ENCODE measurements around the gene TRAPPC12. TPM values are rescaled to one million over a fixed set of nuclear protein-coding genes. Genes with fewer than 3 reads are reported as not detected.
A peak's percentile ranks its signal among the peaks of the same experiment; 100 is the strongest.
"Not testable (repeated sequence)": the region's sequence is repeated elsewhere in the genome, so short reads cannot be mapped to it uniquely, and the experiment has no call there.

TRAPPC12 gene
- total RNA-seq, 1 experiment from 2014 or later, result 72.8 TPM

GRCh38 chr2:3447789-3448317, 68.4 kb downstream of the TRAPPC12 start:
- Mint-ChIP-seq H3K9me3 (no peaks in the 10 kb centered on the region), H3K27me3 (ENCODE audit: low read depth) (no peaks in the 10 kb centered on the region), H3K27ac (no peak overlapping the region), H3K4me3 (no peak overlapping the region), H3K36me3 (peaks cover 30% of the 10 kb centered on the region), H3K4me1 (0 out of 2 replicates have a peak, but pooled peaks cover 2% of the 10 kb centered on the region)
- ChIA-PET CTCF (interaction anchor here (1.3 kb wide), 1 partner anchor 24 kb away, joined by 4 read pairs; no protein-coding TSS in a partner anchor), POLR2A (no interaction called here)
- ATAC-seq (no peak), DNase-seq (ENCODE audit: low spot score) (no peak)
- TF ChIP-seq MLX (CRISPR knock-in tag; IDR thresholded peaks at IDR 0.05) (no peak), RORB (CRISPR knock-in tag; IDR thresholded peaks at IDR 0.05) (no peak), HMGXB4 (CRISPR knock-in tag; IDR thresholded peaks at IDR 0.05) (no peak)

DNA sequence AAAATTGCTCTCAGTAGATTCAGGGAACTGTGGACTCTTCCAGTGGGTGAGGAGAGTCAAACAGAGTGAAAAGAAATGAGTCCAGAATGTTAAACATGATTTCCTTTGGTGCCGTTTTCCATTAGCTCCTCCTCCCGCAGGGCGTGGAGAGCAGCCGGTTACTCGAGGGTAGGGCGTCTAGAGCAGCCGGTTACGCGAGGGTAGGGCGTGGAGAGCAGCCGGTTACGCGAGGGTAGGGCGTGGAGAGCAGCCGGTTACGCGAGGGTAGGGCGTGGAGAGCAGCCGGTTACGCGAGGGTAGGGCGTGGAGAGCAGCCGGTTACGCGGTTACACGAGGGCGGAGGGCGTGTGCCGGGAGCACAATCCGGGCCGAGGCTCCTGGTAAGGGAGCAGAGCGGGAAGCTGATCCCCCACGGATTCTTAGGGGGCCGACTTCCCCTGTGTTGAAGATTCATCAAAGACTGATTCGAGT, 69.0 kb downstream of the TRAPPC12 start:
- Mint-ChIP-seq H3K36me3 (peaks cover 30% of the 10 kb centered on the region), H3K27ac (peak overlapping the region; percentile 41; the same call in 1 of the 2 replicates)
- POLR2A ChIA-PET; DNase-seq (ENCODE audit: low spot score); H3K27me3 Mint-ChIP-seq (ENCODE audit: low read depth); H3K4me1 Mint-ChIP-seq; H3K4me3 Mint-ChIP-seq; H3K9me3 Mint-ChIP-seq: not testable (repeated sequence)
- CTCF ChIA-PET, result interaction anchor here (1.2 kb wide), 1 partner anchor 25 kb away, joined by 4 read pairs; no protein-coding TSS in a partner anchor
- ATAC-seq, result peak; percentile 11; the same call in 1 of the 2 replicates

- ChIA-PET POLR2A (no interaction called here), CTCF (interaction anchor here (1.2 kb wide), 1 partner anchor 25 kb away, joined by 4 read pairs; no protein-coding TSS in a partner anchor)
- ATAC-seq (no peak), DNase-seq (ENCODE audit: low spot score) (no peak)
- Mint-ChIP-seq H3K36me3 (peaks cover 27% of the 10 kb centered on the region), H3K4me1 (0 out of 2 replicates have a peak, but pooled peaks cover 2% of the 10 kb centered on the region), H3K27me3 (ENCODE audit: low read depth) (no peaks in the 10 kb centered on the region), H3K27ac (peak overlapping the region; percentile 74), H3K9me3 (no peaks in the 10 kb centered on the region), H3K4me3 (no peak overlapping the region)
- TF ChIP-seq TCF7 (CRISPR knock-in tag; IDR thresholded peaks at IDR 0.05; ENCODE audit: low read depth), result no peak
- no peak for TF ChIP-seq NR3C1 (CRISPR knock-in tag; conservative IDR thresholded peaks at IDR 0.05; ENCODE audit: low read depth)
- no peak for TF ChIP-seq ESRRA (CRISPR knock-in tag; IDR thresholded peaks at IDR 0.05; ENCODE audit: borderline replicate concordance)
- TF ChIP-seq NFYB (CRISPR knock-in tag; conservative IDR thresholded peaks at IDR 0.05; ENCODE audit: low read depth), result no peak
- no peak for TF ChIP-seq ZNF416 (CRISPR knock-in tag; IDR thresholded peaks at IDR 0.05)
- no peak for TF ChIP-seq ZNF219 (CRISPR knock-in tag; IDR thresholded peaks at IDR 0.05; ENCODE audit: borderline replicate concordance)
- no peak for TF ChIP-seq ELF4 (CRISPR knock-in tag; IDR thresholded peaks at IDR 0.05; ENCODE audit: low read depth)
- TF ChIP-seq ZNF232 (CRISPR knock-in tag; IDR thresholded peaks at IDR 0.05), result no peak
- TF ChIP-seq ZSCAN18 (CRISPR knock-in tag; IDR thresholded peaks at IDR 0.05), result no peak
- no peak for TF ChIP-seq ZNF396 (CRISPR knock-in tag; IDR thresholded peaks at IDR 0.05; ENCODE audit: borderline replicate concordance)
- TF ChIP-seq, protein P1, sequence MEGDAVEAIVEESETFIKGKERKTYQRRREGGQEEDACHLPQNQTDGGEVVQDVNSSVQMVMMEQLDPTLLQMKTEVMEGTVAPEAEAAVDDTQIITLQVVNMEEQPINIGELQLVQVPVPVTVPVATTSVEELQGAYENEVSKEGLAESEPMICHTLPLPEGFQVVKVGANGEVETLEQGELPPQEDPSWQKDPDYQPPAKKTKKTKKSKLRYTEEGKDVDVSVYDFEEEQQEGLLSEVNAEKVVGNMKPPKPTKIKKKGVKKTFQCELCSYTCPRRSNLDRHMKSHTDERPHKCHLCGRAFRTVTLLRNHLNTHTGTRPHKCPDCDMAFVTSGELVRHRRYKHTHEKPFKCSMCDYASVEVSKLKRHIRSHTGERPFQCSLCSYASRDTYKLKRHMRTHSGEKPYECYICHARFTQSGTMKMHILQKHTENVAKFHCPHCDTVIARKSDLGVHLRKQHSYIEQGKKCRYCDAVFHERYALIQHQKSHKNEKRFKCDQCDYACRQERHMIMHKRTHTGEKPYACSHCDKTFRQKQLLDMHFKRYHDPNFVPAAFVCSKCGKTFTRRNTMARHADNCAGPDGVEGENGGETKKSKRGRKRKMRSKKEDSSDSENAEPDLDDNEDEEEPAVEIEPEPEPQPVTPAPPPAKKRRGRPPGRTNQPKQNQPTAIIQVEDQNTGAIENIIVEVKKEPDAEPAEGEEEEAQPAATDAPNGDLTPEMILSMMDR (IDR thresholded peaks at IDR 0.05), result no peak
- TF ChIP-seq, protein P2, sequence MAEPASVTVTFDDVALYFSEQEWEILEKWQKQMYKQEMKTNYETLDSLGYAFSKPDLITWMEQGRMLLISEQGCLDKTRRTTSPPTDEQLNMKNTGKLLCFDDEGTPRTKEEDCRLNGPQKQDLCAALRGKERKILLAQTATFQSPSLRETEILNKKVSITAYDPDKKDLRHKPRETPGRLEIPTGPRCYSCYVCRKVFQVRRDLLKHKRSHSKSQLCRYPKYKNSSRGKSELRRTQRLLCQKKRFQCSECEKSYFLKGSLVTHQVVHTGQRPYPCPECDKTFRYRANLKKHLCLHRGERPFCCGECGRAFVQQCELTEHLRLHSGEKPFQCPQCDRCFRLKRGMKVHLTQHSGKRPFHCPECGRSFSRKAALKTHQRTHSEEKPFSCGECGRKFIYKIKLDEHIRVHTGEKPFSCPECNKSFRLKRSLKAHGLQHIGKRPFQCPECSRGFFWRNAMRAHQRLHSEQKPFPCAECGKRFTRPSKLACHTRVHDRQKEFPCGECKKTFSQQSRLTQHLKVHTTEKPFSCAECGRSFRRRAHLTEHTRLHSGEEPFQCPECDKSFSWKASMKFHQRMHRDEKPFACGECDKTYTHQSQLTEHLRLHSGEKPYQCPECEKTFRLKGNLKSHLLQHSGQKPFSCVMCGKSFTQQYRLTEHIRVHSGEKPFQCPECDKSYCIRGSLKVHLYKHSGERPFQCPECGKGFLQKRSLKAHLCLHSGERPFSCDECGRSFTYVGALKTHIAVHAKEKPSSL (CRISPR knock-in tag; conservative IDR thresholded peaks at IDR 0.05), result no peak
- TF ChIP-seq ZNF423 (CRISPR knock-in tag; IDR thresholded peaks at IDR 0.05), result no peak
- no peak for TF ChIP-seq NFE2L1 (CRISPR knock-in tag; IDR thresholded peaks at IDR 0.05)
- no peak for TF ChIP-seq HMGXB4 (CRISPR knock-in tag; IDR thresholded peaks at IDR 0.05)
- TF ChIP-seq JUN (CRISPR knock-in tag; IDR thresholded peaks at IDR 0.05), result no peak
Observed at GRCh38 chr2:3449086-3449485, 69.6 kb downstream of the TRAPPC12 start.
